GM18870 (cell line): ENCODE results near the gene TNFSF18.

ENCODE experiments used
- ATAC-seq: cut with Tn5 transposase; IDR thresholded peaks from one replicate; pipeline ENCODE4 v1.9.1; 2021; ENCODE audit warnings: moderate library complexity; ENCODE audit not compliant: unreplicated experiment

Gene TNFSF18

DNA sequence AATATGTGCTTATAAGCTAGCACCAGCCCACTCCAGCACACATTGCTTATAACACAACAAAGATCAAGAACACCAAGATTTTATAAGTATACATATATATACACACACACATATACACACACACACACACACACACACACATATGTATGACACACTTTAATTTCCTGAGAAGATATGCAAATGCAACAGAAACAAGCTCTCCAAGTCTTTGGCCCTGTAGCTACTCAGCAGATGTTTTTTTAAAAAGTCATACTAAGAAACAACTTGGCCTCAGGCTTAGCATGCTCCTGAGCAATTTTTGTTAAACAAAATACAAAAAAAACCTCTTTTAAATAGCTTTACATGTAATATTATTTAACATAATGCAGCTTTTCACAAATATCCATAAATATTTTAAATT lies 11.1 kb downstream of the TNFSF18 start:
- ATAC-seq: no peak

DNA sequence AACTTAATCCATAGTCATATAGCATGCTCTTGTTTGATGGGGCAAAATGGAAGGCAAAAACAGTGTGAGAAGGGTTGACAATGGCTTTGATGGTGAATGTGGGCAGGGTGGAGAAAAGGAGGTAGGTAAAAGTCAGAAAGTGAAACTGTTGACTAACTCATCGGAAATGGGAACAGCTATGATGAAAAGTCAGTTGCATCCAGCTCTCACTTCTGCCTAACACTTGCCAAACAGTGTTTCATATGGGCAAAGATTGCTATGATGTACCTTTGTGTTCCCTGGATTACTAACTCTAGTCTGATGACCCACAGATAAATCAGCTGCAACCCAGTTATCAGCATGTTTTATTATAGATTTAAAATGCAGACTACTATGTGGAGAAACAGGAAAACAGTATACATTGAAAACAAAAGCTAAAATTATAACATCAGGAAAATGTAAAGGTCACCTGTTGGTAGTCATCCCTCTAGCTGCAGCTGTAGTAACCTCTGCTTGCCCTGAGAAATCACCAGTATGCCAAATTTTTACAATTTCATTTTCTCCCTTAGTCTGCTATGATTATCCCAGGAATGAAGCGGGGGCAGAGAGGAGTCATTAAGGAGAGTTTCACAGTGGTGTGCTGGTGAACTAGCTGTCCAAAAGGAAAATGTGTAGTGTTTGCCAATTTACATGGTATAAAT lies 11.7 kb downstream of the TNFSF18 start:
- ATAC-seq: no peak

DNA sequence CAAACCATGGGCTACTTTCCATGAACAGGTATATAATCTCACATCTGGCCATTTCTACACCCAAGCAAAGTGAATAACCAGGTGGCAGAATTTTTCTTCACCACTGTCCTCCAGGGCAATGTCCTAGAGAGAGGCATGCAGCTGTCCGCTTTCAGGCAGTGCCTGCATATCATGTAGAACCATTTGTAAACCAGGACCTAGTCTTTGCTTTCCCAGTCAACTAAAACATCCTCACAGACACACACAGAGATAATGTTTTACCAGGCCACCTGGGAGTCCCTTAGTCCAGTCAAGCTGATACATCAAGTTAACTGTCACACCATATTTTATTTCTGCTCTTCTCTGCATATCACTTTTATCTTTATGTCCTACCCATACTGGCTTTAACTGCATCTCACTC lies 26.2 kb downstream of the TNFSF18 start:
- ATAC-seq: no peak

DNA sequence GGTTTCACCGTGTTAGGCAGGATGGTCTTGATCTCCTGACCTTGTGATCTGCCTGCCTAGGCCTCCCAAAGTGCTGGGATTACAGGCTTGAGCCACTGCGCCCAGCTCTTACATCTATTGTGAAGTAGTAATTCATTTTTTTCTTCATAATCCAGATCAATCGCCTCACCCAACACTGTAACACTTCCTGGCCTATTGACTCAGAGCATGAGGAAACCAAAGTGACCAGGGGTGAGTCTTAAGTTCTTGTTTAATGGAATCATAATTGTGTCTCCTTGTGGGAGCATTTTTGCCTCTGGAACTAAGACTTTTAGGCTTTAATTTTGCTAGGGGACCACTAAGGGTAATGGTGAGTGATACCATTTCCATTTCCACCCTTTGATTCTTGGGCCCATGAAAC lies 27.4 kb downstream of the TNFSF18 start:
- ATAC-seq: no peak

DNA sequence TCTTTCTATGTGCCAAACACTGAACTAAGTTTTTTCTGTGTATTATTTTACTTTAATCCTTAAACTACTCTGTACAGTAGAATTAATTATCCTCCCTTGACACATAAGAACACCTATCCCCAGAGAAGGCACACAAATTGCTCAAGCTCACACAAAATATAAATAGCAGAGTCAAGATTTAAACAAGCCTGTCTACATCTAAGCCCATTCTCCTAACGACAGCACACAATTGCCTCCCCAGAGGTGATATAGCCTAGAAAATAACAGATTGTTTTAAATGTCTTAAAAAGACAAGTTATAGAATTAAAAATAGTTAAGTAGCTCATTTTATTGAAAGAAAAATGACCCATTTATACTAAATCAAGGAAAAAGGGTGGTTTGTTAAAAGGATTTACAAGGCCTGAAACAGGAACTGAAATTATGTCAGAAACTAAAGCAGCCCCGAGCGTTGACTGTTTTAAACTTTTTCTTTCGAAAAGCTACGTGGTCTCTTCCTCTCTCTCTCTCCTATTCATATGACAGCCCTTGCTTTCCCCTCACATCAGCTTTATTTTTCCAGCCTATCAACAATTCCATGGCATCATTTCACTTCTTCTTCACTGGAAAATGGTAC lies 30.5 kb downstream of the TNFSF18 start:
- peak; percentile 90 for ATAC-seq

DNA sequence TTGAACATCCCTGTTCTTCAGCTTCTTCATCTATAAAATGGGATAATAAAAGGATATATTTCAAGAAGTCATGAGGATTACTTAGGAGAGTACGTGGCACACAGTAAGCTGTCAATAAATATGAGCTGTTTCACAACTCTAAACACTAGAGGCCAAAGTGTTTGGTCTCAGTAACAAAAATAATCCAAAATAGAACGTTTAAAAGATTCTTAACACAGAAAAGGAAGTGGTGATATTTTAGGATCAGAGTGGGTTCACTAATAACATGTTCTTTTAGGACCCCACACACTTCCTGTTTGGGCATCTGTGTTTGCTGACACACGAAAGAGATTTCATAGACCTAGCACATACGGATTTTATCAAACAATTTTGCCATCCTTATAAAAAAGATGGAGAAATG lies 32.9 kb downstream of the TNFSF18 start:
- ATAC-seq: no peak

DNA sequence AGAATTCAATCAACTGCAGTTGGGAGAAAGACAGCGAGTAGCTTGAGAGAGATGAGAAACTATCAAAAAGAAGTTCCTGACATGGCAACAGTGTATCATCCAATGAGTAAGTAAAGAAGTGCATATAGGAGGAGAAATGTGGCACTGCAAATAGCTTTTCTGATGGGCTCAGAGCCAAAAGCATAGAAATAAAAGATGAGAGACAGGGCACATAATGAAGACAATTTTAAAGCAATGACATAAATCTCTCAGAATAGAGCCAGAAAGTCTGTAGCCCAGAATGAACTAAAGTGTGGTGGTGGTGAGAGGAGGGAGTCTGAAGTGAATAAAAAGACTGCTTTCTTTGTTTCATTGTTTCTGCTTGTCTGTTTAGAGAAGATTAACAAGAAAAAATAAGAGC lies 34.3 kb downstream of the TNFSF18 start:
- ATAC-seq: no peak

DNA sequence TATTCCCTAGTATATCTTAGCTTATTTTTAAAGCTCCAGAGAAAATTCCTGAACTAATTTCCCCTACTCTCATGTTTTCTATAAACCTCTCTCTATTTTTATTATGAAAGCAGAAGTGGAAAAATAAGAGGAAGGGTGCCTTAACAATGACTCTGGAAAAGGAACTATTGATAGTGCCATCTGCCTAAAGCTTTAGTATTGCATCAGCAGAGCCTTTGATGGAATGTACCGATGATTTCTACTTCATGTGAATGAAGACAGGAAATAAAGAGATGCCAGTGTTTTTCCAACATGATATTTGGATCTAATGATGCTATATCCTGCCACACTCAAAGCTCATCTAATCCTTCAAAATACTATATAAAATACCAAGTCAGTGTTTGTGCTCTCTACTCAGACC lies 35.1 kb downstream of the TNFSF18 start:
- ATAC-seq: no peak

DNA sequence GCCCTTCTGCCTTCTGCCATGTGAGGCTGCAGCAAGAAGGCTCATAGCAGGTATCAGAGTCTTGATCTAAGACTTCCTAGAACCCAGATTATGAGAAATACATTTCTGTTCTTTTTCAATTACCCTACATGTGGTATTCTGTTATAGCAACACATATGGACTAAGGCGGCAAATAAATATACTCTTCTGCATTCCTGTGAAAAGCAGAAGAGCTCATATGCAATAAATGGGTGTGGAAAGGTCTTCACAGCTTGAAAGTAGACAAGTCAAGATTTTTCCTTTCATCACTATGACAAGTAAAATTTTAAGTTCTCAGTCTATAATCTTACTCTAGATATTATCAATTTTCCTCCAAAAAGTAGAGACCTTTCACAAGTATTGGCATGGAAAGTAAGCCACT lies 36.6 kb downstream of the TNFSF18 start:
- ATAC-seq: no peak

DNA sequence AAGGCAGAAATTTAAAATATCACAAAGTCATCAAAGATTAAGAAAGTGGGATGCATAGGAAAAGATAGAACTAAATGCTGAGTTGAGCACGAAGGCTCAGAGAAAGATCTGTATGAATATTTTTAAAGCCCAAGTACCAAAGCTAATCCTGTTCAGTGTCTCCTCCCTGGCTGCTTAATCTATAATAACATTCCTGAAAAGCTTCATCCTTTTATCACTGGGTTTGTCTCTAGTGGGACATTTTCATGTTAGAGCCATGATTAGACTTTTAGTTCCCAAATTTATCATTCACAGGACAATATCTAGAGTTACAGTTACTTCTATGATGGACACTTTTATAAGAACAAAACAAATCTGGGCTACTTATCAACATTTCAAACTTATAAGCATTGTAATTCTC lies 38.6 kb downstream of the TNFSF18 start:
- no peak for ATAC-seq

DNA sequence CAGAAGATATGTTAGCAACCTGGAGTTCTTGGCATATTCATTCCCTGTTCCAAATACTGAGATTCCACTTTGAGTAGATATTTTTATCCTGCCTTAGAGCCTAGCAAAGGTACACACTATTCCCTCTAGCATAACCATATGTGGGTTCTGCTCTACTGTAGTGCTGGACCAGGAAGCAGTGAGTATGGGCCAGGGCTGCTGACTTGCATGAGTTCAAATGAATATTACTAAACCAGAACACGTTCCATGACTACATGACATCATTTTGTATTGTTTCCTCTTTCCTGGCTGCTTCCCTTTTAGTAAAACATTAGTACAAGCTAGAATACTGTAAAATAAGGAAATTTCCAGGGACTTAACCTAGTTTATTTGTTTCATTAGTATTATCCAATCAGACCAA lies 41.1 kb downstream of the TNFSF18 start:
- ATAC-seq: no peak

DNA sequence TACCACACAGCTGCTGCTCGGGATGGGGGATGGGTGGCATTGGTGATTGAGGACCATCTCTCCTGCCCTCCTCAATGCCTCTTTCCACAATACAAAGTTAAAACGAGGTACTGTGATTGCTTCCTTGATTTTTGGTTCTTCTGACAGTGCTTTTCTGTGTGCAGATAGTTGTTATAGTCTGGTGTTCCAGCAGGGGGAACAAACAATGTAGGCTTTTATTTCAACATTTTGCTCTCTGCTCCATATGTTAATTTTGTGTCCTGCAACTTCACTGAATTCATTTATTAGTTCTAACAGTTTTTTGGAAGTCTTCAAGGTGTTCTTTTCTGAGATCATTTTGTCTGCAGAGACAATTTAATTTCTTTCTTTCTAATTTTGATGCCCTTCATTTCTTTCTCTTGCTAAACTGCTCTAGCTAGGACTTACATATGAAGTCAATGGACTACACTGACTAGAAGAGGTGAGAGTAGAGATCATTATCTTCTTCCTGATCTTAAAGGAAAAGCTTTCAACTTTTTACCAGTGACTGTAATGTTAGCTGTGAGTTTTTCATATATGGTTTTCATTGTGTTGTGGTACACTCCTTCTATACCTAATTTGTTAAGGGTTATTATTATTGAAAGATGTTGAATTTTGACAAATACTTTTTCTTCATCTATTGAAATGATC lies 45.4 kb downstream of the TNFSF18 start:
- ATAC-seq: no peak

DNA sequence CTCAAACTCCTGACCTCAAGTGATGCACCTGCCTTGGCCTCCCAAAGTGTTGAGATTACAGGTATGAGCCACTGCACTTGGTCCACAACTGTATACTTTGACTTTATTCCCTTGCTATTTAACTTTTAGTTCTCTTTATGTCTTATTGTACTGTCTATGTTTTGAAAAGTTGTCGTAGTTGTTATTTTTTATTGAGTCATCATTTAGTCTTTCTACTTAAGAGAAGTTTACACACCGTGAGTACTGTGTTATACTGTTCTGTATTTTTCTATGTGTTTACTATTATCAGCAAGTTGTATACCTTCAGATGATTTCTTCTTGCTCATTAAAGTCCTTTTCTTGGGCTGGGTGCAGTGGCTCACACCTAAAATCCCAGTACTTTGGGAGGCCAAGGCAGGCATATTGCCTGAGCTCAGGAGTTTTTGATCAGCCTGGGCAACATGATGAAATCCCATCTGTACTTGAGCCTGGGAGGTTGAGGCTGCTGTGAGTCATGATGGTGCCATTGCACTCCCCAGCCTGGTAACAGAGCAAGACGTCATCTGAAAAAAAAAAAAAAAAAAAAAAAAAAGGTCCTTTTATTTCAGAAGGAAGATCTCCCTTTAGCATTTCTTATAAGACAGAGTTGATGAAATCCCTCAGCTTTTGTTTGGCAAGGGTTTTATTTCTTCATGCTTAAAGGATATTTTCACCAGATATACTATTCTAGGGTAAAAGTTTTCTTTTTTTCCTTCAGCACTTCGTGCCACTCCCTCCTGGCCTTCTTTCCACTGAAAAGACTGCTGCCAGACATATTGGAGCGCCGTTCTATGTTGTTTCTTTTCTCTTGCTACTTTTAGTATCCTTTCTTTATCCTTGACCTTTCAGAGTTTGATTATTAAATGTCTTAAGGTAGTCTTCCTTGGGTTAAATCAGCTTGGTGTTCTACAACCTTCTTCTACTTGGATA lies 47.6 kb downstream of the TNFSF18 start:
- no peak for ATAC-seq

DNA sequence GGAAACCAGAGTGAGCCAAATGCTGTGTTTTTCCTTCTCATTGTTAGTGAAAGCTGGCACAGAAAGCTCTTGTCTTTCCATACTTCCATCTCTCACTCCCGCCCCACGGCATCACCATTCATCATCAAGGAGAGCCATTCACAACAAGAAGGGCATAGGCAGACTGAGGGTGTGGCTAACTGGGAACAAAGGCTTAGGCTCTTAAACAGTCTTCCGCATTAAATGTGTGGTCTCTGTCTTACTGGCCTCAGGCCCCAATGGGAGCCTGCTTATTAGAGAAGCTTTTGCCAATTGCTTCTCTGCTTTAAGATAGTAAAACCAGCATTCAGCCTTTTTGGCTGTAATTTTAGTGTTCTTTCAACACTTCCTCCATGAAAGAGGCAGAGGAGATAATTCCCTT lies 51.4 kb downstream of the TNFSF18 start:
- ATAC-seq: no peak

DNA sequence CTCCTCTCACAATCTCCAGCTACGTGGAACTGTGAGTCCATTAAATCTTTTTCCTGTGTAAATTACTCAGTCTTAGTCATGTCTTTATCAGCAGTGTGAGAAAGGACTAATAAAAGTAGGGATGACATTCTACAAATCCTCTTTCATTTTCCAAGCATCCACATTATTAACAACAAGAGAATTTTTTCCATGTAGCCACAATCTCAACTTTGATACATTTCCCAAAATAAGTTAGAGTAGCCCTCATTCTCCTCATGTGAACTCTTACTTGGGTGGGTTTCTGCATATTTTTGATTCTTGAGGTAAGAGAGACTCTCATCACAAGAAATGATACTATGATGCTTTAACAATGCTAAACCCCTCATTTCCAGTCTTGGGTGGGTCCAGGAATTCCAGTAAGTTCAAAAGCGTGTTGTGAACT lies 52.8 kb downstream of the TNFSF18 start:
- no peak for ATAC-seq

DNA sequence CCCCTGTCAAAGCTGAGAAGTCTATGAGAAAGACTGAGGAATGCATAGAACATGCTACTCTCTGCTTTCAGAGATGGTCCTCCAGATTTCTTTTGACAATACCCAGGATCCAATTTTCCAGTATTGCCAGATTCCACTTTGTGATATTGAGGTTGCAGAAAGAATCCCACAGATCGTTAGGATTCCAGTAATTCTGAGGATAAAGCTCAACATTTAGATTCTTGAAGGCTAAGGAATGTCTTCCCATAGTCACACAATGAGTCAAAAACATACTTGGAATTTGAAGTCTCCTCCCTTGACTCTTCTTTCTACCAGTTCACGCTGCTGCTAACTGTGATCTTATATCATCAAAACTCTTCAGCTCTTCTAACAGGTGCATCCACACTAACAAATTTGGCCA lies 57.1 kb downstream of the TNFSF18 start:
- ATAC-seq: no peak

DNA sequence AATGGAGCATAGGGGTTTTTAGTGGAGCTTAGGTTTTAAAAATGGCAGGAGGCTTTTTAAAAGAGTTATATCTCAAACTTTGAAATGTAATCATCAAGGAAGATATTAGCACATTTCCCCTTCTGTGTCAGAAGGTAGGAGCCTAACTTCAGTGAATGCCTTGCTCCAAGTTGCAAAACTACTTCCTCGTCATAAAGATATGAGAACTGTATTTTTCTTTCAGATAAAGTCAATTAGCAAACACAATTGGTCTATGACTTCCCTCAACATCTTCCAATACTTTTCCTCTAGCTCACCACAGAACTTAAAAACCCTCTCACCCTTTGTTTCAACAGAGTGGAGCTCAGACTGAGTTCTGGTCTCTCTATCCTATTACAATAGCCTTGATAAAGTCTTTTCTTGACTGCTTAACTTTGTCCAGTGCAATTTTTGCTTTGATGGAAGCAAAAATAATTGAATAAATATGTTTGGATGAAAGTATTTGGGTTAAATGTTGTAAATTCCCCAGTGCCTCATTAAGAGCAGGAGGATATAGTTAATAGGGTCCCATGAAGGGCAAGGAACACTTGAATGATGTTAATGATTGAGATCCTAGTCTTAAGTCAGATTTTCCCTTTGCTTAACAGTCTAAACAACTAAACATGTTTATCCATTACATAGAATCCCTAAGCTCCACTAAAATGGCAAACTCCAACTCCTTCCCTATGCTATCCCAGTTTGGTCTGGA lies 58.9 kb downstream of the TNFSF18 start:
- no peak for ATAC-seq

DNA sequence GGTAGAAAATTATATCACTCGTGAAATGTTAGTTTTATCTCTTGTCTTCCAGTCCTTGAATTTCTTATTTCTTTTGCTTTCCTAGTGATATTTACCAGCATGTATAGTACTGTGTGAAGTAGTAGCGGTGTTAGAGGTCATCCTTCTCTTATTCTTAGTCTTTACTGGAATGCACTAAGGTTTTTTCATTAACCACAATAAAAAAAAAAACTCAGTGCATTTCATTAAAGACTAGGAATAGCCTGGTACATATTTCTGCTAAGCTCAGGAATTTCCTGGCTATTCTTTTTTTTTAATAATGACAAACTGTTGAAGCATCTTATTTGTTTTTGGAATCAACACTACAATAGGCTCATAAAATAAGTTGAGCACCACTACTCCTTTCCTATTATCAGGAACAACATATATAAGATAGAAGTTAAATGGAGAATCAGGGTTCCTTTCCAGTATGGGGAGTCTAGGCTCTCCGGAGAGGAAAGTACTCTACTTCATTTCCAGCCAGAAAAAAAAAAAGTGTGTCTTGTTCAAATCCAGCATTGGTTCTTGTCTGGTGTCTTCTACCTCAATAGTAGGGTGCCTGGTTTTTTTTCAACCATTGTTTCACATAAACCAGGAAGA lies 60.0 kb downstream of the TNFSF18 start:
- ATAC-seq: no peak
